ENCODE results near the gene CENPX.

The CENPX gene

GRCh38 chr17:82029391-82029790 lies 6.7 kb upstream of the CENPX start:
- TF ChIP-seq, protein P1, sequence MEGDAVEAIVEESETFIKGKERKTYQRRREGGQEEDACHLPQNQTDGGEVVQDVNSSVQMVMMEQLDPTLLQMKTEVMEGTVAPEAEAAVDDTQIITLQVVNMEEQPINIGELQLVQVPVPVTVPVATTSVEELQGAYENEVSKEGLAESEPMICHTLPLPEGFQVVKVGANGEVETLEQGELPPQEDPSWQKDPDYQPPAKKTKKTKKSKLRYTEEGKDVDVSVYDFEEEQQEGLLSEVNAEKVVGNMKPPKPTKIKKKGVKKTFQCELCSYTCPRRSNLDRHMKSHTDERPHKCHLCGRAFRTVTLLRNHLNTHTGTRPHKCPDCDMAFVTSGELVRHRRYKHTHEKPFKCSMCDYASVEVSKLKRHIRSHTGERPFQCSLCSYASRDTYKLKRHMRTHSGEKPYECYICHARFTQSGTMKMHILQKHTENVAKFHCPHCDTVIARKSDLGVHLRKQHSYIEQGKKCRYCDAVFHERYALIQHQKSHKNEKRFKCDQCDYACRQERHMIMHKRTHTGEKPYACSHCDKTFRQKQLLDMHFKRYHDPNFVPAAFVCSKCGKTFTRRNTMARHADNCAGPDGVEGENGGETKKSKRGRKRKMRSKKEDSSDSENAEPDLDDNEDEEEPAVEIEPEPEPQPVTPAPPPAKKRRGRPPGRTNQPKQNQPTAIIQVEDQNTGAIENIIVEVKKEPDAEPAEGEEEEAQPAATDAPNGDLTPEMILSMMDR (IDR thresholded peaks at IDR 0.05; ENCODE audit: low read depth, low read length) = no peak
- no peaks in the 10 kb centered on the region for H3K36me3 ChIP-seq
- H3K9me3 ChIP-seq = no peaks in the 10 kb centered on the region
- no peaks in the 10 kb centered on the region for H3K4me1 ChIP-seq
- no peak overlapping the region for H3K4me3 ChIP-seq (ENCODE audit: low read depth, low read length)
- H3K27me3 ChIP-seq = no peaks in the 10 kb centered on the region
- no peak for DNase-seq

DNA sequence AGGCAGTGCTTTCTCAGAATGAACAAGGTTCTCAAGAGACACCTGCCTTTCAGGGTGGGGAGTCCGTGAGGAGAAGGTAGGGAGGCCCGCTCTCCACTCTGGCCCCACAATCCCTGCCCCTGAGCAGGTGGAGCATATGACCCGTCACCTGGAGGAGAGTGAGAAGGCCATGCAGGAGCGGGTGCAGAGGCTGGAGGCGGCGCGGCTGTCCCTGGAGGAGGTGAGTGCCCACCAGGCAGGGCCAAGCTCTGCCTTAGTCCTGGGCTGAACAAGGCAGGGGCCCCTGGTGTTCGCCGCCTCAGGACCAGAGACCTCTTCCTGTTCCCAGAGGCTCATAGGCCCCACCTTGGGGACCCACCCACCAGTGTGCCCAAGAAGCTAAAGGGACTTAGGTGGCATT lies 6.3 kb upstream of the CENPX start:
- H3K9me3 ChIP-seq = no peaks in the 10 kb centered on the region
- H3K4me3 ChIP-seq (ENCODE audit: low read depth, low read length) = no peak overlapping the region
- no peaks in the 10 kb centered on the region for H3K27me3 ChIP-seq
- no peak for DNase-seq
- H3K36me3 ChIP-seq = no peaks in the 10 kb centered on the region
- TF ChIP-seq, protein P1 (IDR thresholded peaks at IDR 0.05; ENCODE audit: low read depth, low read length) = no peak
- H3K4me1 ChIP-seq = no peaks in the 10 kb centered on the region

- H3K4me3 ChIP-seq (ENCODE audit: low read depth, low read length) = no peak overlapping the region
- no peaks in the 10 kb centered on the region for H3K9me3 ChIP-seq
- H3K27me3 ChIP-seq = no peaks in the 10 kb centered on the region
- no peak for DNase-seq
- H3K36me3 ChIP-seq = no peaks in the 10 kb centered on the region
- TF ChIP-seq, protein P1 (IDR thresholded peaks at IDR 0.05; ENCODE audit: low read depth, low read length) = no peak
- no peaks in the 10 kb centered on the region for H3K4me1 ChIP-seq
Observed at GRCh38 chr17:82028246-82028645, 5.6 kb upstream of the CENPX start.

DNA sequence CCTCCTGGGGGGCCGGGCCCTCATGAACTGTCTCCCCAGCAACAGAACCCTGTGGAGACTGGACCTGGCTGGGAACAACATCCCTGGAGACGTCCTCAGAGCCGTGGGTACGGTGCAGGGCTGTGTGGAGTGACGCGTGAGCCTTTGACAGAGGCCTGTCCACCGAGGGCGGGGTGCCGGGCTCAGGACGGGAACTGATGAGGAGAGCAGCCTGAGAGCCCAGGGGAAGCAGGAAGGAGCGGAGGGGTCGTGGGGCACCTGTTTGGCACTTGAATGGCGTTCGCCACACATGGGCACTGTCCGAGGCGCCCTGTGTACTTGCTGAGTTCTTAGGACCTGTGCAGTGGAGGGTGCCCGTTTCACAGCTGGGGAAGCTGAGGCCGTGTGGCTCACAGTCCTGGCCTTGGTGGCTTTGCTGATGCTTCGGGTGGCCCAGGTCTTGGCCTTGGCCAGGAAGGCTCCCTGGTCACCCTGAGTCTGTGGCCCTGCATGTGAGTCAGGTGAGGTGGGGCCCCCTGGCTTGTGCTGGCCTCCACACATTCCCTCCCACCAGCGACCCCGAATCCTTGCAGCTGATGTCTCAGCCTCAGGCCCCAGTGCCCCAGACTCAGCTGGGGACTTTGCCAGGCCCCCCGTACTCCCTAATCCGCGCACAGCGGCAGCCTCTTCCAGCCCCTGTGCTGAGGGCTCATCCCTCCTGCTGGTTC lies 2.9 kb upstream of the CENPX start:
- H3K27me3 ChIP-seq = no peaks in the 10 kb centered on the region
- no peak for DNase-seq
- peaks cover 4% of the 10 kb centered on the region for H3K4me1 ChIP-seq
- H3K4me3 ChIP-seq (ENCODE audit: low read depth, low read length) = no peak overlapping the region
- no peaks in the 10 kb centered on the region for H3K9me3 ChIP-seq
- TF ChIP-seq, protein P1 (IDR thresholded peaks at IDR 0.05; ENCODE audit: low read depth, low read length) = no peak
- H3K36me3 ChIP-seq = no peaks in the 10 kb centered on the region

DNA sequence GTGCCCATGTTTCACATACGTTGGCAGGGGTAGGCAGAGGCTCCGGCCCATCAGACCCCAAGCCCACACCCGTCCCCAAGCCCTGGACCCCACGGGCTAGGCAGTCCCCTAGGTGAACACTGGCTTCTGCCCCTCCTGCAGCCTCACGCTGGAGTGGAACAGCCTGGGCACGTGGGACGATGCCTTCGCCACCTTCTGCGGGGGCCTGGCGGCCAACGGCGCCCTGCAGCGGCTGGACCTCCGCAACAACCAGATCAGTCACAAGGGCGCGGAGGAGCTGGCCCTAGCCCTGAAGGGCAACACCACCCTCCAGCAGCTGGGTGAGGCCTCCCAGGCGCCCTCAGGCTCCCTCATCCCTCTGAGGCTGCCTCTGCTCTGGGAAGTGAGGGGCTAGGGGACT lies 2.2 kb upstream of the CENPX start:
- no peak for DNase-seq
- peaks cover 4% of the 10 kb centered on the region for H3K4me1 ChIP-seq
- H3K4me3 ChIP-seq (ENCODE audit: low read depth, low read length) = no peak overlapping the region

More for the DNA sequence above, 2.2 kb upstream of the CENPX start:
- Histone ChIP-seq H3K9me3 (no peaks in the 10 kb centered on the region), H3K36me3 (no peaks in the 10 kb centered on the region), H3K27me3 (no peaks in the 10 kb centered on the region)
- TF ChIP-seq, protein P1 (IDR thresholded peaks at IDR 0.05; ENCODE audit: low read depth, low read length) = no peak

All from BE2C (cell line).